ENCODE measurements around the gene IMMP2L.
"Not testable (repeated sequence)": the region's sequence is repeated elsewhere in the genome, so short reads cannot be mapped to it uniquely, and the experiment has no call there.

IMMP2L gene

GRCh38 chr7:110664803-110665202 is 897.5 kb downstream of the IMMP2L start:
- DNase-seq = no peak

GRCh38 chr7:110660637-110661036 is 901.7 kb downstream of the IMMP2L start:
- not testable (repeated sequence) for DNase-seq

GRCh38 chr7:110650328-110650727 is 912.0 kb downstream of the IMMP2L start:
- DNase-seq = no peak

- no peak for DNase-seq
Measured at GRCh38 chr7:110647266-110647665, 915.0 kb downstream of the IMMP2L start.

- DNase-seq = no peak
Measured at GRCh38 chr7:110646804-110647203, 915.5 kb downstream of the IMMP2L start.

- no peak for DNase-seq
Measured at GRCh38 chr7:110645616-110646015, 916.7 kb downstream of the IMMP2L start.

- no peak for DNase-seq
Measured at GRCh38 chr7:110645060-110645459, 917.2 kb downstream of the IMMP2L start.

- DNase-seq = no peak
Measured at GRCh38 chr7:110637252-110637651, 925.0 kb downstream of the IMMP2L start.

GRCh38 chr7:110633313-110633712 is 929.0 kb downstream of the IMMP2L start:
- no peak for DNase-seq

GRCh38 chr7:110626414-110626813 is 935.9 kb downstream of the IMMP2L start:
- DNase-seq = no peak

GRCh38 chr7:110625294-110625693 is 937.0 kb downstream of the IMMP2L start:
- DNase-seq = no peak

GRCh38 chr7:110623436-110623835 is 938.9 kb downstream of the IMMP2L start:
- no peak for DNase-seq

GRCh38 chr7:110621289-110621688 is 941.0 kb downstream of the IMMP2L start:
- DNase-seq = no peak

GRCh38 chr7:110620110-110620735 is 942.1 kb downstream of the IMMP2L start:
- DNase-seq = no peak
